ENCODE results near the gene TRAPPC3.
"Not testable (repeated sequence)": the region's sequence is repeated elsewhere in the genome, so short reads cannot be mapped to it uniquely, and the experiment has no call there.

Gene TRAPPC3

GRCh38 chr1:36166136-36166535 lies 16.9 kb upstream of the TRAPPC3 start:
- no peak for DNase-seq (ENCODE audit: low spot score)

GRCh38 chr1:36165145-36165544 lies 15.9 kb upstream of the TRAPPC3 start:
- DNase-seq (ENCODE audit: low spot score), result no peak

GRCh38 chr1:36164361-36164760 lies 15.1 kb upstream of the TRAPPC3 start:
- no peak for DNase-seq (ENCODE audit: low spot score)

GRCh38 chr1:36163426-36163825 lies 14.1 kb upstream of the TRAPPC3 start:
- no peak for DNase-seq (ENCODE audit: low spot score)

GRCh38 chr1:36162680-36163239 lies 13.5 kb upstream of the TRAPPC3 start:
- DNase-seq (ENCODE audit: low spot score), result no peak

- DNase-seq (ENCODE audit: low spot score), result no peak
These were observed 12.6 kb upstream of the TRAPPC3 start for GRCh38 chr1:36161641-36162531.

- DNase-seq (ENCODE audit: low spot score), result peak; percentile 59
These were observed 11.7 kb upstream of the TRAPPC3 start for GRCh38 chr1:36160949-36161485.

- no peak for DNase-seq (ENCODE audit: low spot score)
These were observed 11.2 kb upstream of the TRAPPC3 start for GRCh38 chr1:36160388-36160948.

- no peak for DNase-seq (ENCODE audit: low spot score)
These were observed 10.5 kb upstream of the TRAPPC3 start for GRCh38 chr1:36159614-36160387.

GRCh38 chr1:36158827-36159252 lies 9.6 kb upstream of the TRAPPC3 start:
- not testable (repeated sequence) for DNase-seq (ENCODE audit: low spot score)

GRCh38 chr1:36157973-36158826 lies 8.9 kb upstream of the TRAPPC3 start:
- no peak for DNase-seq (ENCODE audit: low spot score)

GRCh38 chr1:36157115-36157903 lies 8.0 kb upstream of the TRAPPC3 start:
- peak; percentile 21 for DNase-seq (ENCODE audit: low spot score)

- DNase-seq (ENCODE audit: low spot score), result peak; percentile 61
These were observed 7.2 kb upstream of the TRAPPC3 start for GRCh38 chr1:36156329-36157114.

GRCh38 chr1:36155408-36156328 lies 6.4 kb upstream of the TRAPPC3 start, which contains the start of gene MAP7D1:
Gene MAP7D1, plus strand, starts transcription at chr1:36156160. Its CDS starts 258 bp downstream, at chr1:36156418.
- DNase-seq (ENCODE audit: low spot score), result peak; percentile 85

GRCh38 chr1:36154765-36155407 lies 5.6 kb upstream of the TRAPPC3 start:
- DNase-seq (ENCODE audit: low spot score), result no peak

- DNase-seq (ENCODE audit: low spot score), result no peak
These were observed 5.0 kb upstream of the TRAPPC3 start for GRCh38 chr1:36154335-36154734.

- no peak for DNase-seq (ENCODE audit: low spot score)
These were observed 4.2 kb upstream of the TRAPPC3 start for GRCh38 chr1:36153476-36153875.

GRCh38 chr1:36151845-36152203 lies 2.5 kb upstream of the TRAPPC3 start:
- no peak for DNase-seq (ENCODE audit: low spot score)
